Measurements from ENCODE around the gene PRR19.

PRR19 gene

DNA sequence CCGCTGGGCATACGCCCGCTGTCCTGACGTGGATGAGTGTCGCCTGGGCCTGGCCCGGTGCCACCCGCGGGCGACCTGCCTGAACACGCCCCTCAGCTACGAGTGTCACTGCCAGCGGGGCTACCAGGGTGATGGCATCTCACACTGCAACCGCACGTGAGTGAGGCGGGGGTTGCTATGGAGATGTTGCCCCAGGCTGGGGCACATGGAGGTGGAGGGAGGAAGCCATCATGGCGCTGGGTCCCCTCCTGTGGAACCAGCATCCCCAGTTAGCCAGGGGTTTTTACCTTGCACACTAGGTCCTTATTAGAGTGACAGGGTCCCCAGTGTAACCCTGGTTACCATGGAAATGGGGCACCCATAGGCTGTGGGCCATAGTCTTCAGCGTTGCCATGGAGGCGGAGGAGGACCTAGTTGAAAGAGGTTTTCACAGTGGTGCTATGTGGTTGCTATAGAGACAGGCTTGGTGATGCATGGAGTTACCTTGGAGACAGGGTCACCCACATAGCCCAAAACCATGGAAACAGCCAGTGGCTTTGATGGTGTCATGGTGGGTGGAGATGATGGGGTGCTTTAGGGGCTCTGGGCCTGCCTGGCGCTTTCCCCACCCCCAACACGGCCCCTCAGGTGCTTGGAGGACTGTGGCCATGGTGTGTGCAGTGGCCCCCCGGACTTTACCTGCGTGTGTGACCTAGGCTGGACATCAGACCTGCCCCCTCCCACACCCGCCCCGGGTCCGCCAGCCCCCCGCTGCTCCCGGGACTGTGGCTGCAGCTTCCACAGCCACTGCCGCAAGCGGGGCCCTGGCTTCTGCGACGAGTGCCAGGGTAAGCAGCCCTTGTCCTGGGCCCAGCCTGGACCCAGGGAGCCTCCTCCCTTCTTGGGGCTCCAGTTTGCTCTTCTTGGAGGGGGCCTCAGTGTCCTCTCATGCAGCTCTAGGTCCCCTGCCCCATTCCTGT lies 50.6 kb downstream of the PRR19 start:
- peak; percentile 22 for DNase-seq

DNA sequence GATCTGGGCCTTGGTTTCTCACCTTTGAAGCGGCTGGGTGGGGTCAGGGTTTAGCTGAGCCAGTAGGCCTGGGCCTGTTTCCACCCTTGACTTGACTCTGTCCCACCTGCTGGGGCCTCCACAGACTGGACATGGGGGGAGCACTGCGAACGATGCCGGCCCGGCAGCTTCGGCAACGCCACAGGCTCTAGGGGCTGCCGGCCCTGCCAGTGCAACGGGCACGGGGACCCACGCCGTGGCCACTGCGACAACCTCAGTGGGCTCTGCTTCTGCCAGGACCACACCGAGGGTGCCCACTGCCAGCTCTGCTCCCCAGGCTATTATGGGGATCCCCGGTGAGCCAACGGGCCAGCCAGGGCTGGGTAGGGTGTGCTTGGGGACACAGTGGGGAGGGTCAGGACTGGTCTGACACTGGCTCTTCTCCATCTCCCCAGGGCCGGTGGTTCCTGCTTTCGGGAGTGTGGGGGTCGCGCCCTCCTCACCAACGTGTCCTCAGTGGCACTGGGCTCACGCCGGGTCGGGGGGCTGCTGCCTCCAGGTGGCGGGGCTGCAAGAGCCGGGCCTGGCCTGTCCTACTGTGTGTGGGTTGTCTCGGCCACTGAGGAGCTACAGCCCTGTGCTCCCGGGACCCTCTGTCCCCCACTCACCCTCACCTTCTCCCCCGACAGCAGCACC lies 51.5 kb downstream of the PRR19 start:
- DNase-seq, result no peak

DNA sequence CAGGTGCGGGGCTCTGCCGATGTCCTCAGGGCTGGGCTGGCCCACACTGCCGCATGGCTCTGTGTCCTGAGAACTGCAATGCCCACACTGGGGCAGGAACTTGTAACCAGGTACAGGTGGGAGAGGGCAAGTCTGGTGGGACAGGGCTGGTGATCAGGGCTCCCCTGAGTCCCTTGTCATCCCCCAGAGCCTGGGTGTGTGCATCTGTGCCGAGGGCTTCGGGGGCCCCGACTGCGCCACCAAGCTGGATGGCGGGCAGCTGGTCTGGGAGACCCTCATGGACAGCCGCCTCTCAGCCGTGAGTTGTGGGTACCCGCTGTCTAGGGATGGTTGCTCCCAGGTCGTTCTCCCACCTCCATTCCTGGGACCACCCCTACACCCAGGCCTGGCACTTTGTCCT lies 54.0 kb downstream of the PRR19 start:
- no peak for DNase-seq

DNA sequence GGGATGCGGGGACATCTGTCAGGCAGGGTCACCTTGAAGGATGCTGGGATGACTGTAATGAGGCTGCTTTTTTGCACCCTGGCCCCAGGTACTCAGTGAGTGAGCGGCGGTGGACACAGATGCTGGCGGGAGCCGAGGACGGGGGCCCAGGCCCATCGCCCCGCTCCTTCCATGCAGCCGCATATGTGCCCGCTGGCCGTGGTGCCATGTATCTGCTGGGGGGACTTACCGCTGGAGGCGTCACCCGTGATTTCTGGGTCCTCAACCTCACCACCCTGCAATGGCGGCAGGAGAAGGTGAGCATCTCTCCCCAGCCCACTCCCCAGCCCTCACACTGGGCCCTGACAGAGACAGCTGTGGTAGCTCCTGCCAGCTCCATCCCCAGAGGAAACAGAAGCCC lies 54.8 kb downstream of the PRR19 start:
- no peak for DNase-seq

DNA sequence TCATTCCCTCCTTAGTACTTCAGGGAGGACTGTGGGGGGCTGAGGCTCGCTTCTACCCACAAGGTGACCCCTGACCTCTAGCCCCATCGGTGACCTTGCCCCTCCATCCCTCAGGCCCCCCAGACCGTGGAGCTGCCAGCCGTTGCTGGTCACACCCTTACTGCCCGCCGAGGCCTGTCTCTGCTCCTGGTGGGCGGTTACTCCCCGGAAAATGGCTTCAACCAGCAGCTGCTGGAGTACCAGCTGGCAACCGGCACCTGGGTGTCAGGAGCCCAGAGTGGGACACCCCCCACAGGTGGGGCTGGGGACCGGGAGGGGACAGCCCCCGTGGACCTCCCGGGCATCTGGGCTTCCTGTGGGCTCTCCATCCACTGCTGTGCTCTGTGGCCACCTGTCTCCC lies 55.4 kb downstream of the PRR19 start:
- no peak for DNase-seq

Measured in fibroblast of skin of right biceps (primary cell).